ENCODE results near the gene KIAA0319L. TPM values are rescaled to one million over a fixed set of nuclear protein-coding genes. Genes with fewer than 3 reads are reported as not detected.

KIAA0319L gene
- total and polyA plus RNA-seq, 2 experiments from 2014 or later, result 27.2 to 75.1 TPM

DNA sequence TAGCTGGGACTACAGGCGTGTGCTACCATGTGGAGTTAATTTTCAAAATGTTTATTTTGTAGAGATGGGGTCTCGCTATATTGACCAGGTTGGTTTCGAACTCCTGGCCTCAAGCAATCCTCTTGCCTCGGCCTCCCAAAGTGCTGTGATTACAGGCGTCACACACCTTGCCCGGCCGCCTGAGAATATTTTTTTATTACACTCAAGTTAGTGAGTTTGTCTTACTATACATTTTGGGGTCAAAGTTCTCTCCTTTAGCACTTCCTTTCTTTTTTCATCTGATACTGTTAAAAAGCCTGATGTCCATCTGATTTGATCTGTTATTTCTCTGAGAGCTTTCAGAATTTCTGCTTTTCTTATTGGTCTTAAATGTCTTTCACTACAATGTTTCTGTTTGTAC lies 128.8 kb downstream of the KIAA0319L start (continued):
- no peak for TF ChIP-seq CTCF (conservative IDR thresholded peaks at IDR 0.05; ENCODE audit: low read depth in 2 of 2)
- TF ChIP-seq POLR2AphosphoS5 (IDR thresholded peaks at IDR 0.05; ENCODE audit: low read depth), result no peak
- TF ChIP-seq REST (IDR thresholded peaks at IDR 0.05; ENCODE audit: unreplicated experiment), result no peak
- no peak for TF ChIP-seq CREB1 (CRISPR knock-in tag; IDR thresholded peaks at IDR 0.05; ENCODE audit: low read depth)
- no peak for TF ChIP-seq NANOG (IDR thresholded peaks at IDR 0.05; ENCODE audit: borderline replicate concordance)
- no peak for TF ChIP-seq JUNB (IDR thresholded peaks at IDR 0.05; ENCODE audit: unreplicated experiment)
- TF ChIP-seq STAT1 (IDR thresholded peaks at IDR 0.05; ENCODE audit: unreplicated experiment), result no peak

- Mint-ChIP-seq H3K4me3 (no peak overlapping the region), H3K27me3 (ENCODE audit: insufficient read depth, low read depth, poor library complexity) (no peaks in the 10 kb centered on the region), H3K27ac (no peak overlapping the region), H3K9me3 (no peaks in the 10 kb centered on the region), H3K36me3 (ENCODE audit: low read depth) (peaks cover 33% of the 10 kb centered on the region), H3K4me1 (peaks cover 14% of the 10 kb centered on the region; the same call in 2 of the 3 replicates)
- H3K36me3 ChIP-seq (ENCODE audit: insufficient read depth), result no peaks in the 10 kb centered on the region; the same call in 1 of the 2 replicates
- H3K4me1 ChIP-seq (ENCODE audit: insufficient read depth), result peaks cover 12% of the 10 kb centered on the region; the same call in 1 of the 2 replicates
- H3K79me2 ChIP-seq (replicated peaks; ENCODE audit: insufficient read depth), result no peaks in the 10 kb centered on the region
- H3K4me3 ChIP-seq, result no peak overlapping the region
- no peaks in the 10 kb centered on the region for H3K9me2 ChIP-seq (ENCODE audit: insufficient read depth)
- H3K4me2 ChIP-seq, result no peak overlapping the region
- DNase-seq (ENCODE audit: low spot score), result no peak
- ATAC-seq, result no peak
- H2AFZ ChIP-seq, result no peak overlapping the region
- no peaks in the 10 kb centered on the region for H3K27me3 ChIP-seq (ENCODE audit: insufficient read depth)
- H3F3A ChIP-seq (replicated peaks; ENCODE audit: low read depth), result no peaks in the 10 kb centered on the region
- H3K27ac ChIP-seq (ENCODE audit: low read depth), result no peak overlapping the region
- no peaks in the 10 kb centered on the region for H4K20me1 ChIP-seq (replicated peaks; ENCODE audit: insufficient read depth)
- no peak for TF ChIP-seq EZH2 (IDR thresholded peaks at IDR 0.05; ENCODE audit: low read depth, unreplicated experiment)
- no peak for TF ChIP-seq ZNF331 (CRISPR knock-in tag; IDR thresholded peaks at IDR 0.05; ENCODE audit: low read depth)
- no peak for TF ChIP-seq NANOG (IDR thresholded peaks at IDR 0.05; ENCODE audit: borderline replicate concordance)
- TF ChIP-seq, protein P1, sequence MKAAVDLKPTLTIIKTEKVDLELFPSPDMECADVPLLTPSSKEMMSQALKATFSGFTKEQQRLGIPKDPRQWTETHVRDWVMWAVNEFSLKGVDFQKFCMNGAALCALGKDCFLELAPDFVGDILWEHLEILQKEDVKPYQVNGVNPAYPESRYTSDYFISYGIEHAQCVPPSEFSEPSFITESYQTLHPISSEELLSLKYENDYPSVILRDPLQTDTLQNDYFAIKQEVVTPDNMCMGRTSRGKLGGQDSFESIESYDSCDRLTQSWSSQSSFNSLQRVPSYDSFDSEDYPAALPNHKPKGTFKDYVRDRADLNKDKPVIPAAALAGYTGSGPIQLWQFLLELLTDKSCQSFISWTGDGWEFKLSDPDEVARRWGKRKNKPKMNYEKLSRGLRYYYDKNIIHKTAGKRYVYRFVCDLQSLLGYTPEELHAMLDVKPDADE (IDR thresholded peaks at IDR 0.05), result no peak
- no peak for TF ChIP-seq ZNF114 (CRISPR knock-in tag; IDR thresholded peaks at IDR 0.05)
- TF ChIP-seq, protein P2, sequence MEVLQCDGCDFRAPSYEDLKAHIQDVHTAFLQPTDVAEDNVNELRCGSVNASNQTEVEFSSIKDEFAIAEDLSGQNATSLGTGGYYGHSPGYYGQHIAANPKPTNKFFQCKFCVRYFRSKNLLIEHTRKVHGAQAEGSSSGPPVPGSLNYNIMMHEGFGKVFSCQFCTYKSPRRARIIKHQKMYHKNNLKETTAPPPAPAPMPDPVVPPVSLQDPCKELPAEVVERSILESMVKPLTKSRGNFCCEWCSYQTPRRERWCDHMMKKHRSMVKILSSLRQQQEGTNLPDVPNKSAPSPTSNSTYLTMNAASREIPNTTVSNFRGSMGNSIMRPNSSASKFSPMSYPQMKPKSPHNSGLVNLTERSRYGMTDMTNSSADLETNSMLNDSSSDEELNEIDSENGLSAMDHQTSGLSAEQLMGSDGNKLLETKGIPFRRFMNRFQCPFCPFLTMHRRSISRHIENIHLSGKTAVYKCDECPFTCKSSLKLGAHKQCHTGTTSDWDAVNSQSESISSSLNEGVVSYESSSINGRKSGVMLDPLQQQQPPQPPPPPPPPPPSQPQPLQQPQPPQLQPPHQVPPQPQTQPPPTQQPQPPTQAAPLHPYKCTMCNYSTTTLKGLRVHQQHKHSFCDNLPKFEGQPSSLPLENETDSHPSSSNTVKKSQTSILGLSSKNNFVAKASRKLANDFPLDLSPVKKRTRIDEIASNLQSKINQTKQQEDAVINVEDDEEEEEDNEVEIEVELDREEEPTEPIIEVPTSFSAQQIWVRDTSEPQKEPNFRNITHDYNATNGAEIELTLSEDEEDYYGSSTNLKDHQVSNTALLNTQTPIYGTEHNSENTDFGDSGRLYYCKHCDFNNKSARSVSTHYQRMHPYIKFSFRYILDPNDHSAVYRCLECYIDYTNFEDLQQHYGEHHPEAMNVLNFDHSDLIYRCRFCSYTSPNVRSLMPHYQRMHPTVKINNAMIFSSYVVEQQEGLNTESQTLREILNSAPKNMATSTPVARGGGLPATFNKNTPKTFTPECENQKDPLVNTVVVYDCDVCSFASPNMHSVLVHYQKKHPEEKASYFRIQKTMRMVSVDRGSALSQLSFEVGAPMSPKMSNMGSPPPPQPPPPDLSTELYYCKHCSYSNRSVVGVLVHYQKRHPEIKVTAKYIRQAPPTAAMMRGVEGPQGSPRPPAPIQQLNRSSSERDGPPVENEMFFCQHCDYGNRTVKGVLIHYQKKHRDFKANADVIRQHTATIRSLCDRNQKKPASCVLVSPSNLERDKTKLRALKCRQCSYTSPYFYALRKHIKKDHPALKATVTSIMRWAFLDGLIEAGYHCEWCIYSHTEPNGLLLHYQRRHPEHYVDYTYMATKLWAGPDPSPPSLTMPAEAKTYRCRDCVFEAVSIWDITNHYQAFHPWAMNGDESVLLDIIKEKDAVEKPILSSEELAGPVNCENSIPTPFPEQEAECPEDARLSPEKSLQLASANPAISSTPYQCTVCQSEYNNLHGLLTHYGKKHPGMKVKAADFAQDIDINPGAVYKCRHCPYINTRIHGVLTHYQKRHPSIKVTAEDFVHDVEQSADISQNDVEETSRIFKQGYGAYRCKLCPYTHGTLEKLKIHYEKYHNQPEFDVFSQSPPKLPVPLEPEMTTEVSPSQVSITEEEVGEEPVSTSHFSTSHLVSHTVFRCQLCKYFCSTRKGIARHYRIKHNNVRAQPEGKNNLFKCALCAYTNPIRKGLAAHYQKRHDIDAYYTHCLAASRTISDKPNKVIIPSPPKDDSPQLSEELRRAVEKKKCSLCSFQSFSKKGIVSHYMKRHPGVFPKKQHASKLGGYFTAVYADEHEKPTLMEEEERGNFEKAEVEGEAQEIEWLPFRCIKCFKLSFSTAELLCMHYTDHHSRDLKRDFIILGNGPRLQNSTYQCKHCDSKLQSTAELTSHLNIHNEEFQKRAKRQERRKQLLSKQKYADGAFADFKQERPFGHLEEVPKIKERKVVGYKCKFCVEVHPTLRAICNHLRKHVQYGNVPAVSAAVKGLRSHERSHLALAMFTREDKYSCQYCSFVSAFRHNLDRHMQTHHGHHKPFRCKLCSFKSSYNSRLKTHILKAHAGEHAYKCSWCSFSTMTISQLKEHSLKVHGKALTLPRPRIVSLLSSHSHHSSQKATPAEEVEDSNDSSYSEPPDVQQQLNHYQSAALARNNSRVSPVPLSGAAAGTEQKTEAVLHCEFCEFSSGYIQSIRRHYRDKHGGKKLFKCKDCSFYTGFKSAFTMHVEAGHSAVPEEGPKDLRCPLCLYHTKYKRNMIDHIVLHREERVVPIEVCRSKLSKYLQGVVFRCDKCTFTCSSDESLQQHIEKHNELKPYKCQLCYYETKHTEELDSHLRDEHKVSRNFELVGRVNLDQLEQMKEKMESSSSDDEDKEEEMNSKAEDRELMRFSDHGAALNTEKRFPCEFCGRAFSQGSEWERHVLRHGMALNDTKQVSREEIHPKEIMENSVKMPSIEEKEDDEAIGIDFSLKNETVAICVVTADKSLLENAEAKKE (CRISPR knock-in tag; IDR thresholded peaks at IDR 0.05), result no peak
- TF ChIP-seq EZH2phosphoT487 (IDR thresholded peaks at IDR 0.05; ENCODE audit: unreplicated experiment), result no peak
These were observed 131.1 kb downstream of the KIAA0319L start for GRCh38 chr1:35426097-35426586.

Measured in GM23338 (cell line).